ENCODE measurements around the gene ISL1.

Gene ISL1

GRCh38 chr5:51388488-51389287 is 5.4 kb downstream of the ISL1 start:
- no peak overlapping the region for H3K27ac Mint-ChIP-seq
- peak overlapping the region; percentile 42 to 65 (median 56) for H3K4me3 Mint-ChIP-seq
- H3K36me3 Mint-ChIP-seq (ENCODE audit: low read depth), result no peaks in the 10 kb centered on the region
- TF ChIP-seq CTCF (IDR thresholded peaks at IDR 0.05; ENCODE audit: unreplicated experiment in 3 of 3), result no peak
- H3K27me3 Mint-ChIP-seq (ENCODE audit: low read depth), result peaks cover 100% of the 10 kb centered on the region
- peaks cover 20% of the 10 kb centered on the region for H3K4me1 Mint-ChIP-seq
- no peaks in the 10 kb centered on the region for H3K9me3 Mint-ChIP-seq

- Mint-ChIP-seq H3K27me3 (ENCODE audit: low read depth) (peaks cover 100% of the 10 kb centered on the region), H3K4me1 (peaks cover 15% of the 10 kb centered on the region), H3K9me3 (no peaks in the 10 kb centered on the region), H3K36me3 (ENCODE audit: low read depth) (no peaks in the 10 kb centered on the region), H3K4me3 (peak overlapping the region; percentile 42 to 65 (median 56)), H3K27ac (no peak overlapping the region)
- no peak for TF ChIP-seq CTCF (IDR thresholded peaks at IDR 0.05; ENCODE audit: unreplicated experiment in 3 of 3)
Observed at GRCh38 chr5:51389288-51389576, 6.0 kb downstream of the ISL1 start.

GRCh38 chr5:51389577-51390463 is 6.6 kb downstream of the ISL1 start:
- Mint-ChIP-seq H3K36me3 (ENCODE audit: low read depth) (no peaks in the 10 kb centered on the region), H3K4me1 (peaks cover 11% of the 10 kb centered on the region), H3K9me3 (no peaks in the 10 kb centered on the region), H3K4me3 (peak overlapping the region; percentile 38 to 70 (median 64)), H3K27ac (no peak overlapping the region), H3K27me3 (ENCODE audit: low read depth) (peaks cover 100% of the 10 kb centered on the region)
- no peak for TF ChIP-seq CTCF (IDR thresholded peaks at IDR 0.05; ENCODE audit: unreplicated experiment in 3 of 3)

GRCh38 chr5:51391175-51391574 is 7.9 kb downstream of the ISL1 start:
- peaks cover 11% of the 10 kb centered on the region for H3K4me1 Mint-ChIP-seq
- H3K27me3 Mint-ChIP-seq (ENCODE audit: low read depth), result peaks cover 100% of the 10 kb centered on the region
- H3K9me3 Mint-ChIP-seq, result no peaks in the 10 kb centered on the region
- H3K36me3 Mint-ChIP-seq (ENCODE audit: low read depth), result no peaks in the 10 kb centered on the region
- TF ChIP-seq CTCF (IDR thresholded peaks at IDR 0.05; ENCODE audit: unreplicated experiment in 3 of 3), result no peak
- no peak overlapping the region for H3K4me3 Mint-ChIP-seq
- H3K27ac Mint-ChIP-seq, result no peak overlapping the region

- no peak for TF ChIP-seq CTCF (IDR thresholded peaks at IDR 0.05; ENCODE audit: unreplicated experiment in 3 of 3)
- Mint-ChIP-seq H3K4me1 (peaks cover 6% of the 10 kb centered on the region), H3K27me3 (ENCODE audit: low read depth) (peaks cover 100% of the 10 kb centered on the region), H3K36me3 (ENCODE audit: low read depth) (no peaks in the 10 kb centered on the region), H3K9me3 (no peaks in the 10 kb centered on the region), H3K27ac (no peak overlapping the region), H3K4me3 (no peak overlapping the region)
Observed at GRCh38 chr5:51392689-51393199, 9.5 kb downstream of the ISL1 start.
